OCI-LY3 (cell line): ENCODE measurements around the gene MROH9.

Experiments
- CTCF ChIP-seq: fragments of 200-600, 300-600 bp; sonication (generic); IDR thresholded peaks from 2 replicates; pipeline ENCODE4 v1.5.1; 2014; ENCODE audit warnings: antibody characterized with exemption, low read length, low read depth
- EZH2phosphoT487 ChIP-seq: fragments of 200-600 bp; shearing (Covaris generic); IDR thresholded peaks from 2 replicates; pipeline ENCODE4 v1.6.1; 2018; ENCODE audit warnings: antibody characterized with exemption, mixed run types, low read depth

- TF ChIP-seq CTCF (no peak), EZH2phosphoT487 (no peak)
Observed at GRCh38 chr1:171014880-171015279, 79.5 kb downstream of the MROH9 start.
